CD4-positive, CD25-positive, alpha-beta regulatory T cell (primary cell): ENCODE measurements around the gene PLA2G4F. TPM values are rescaled to one million over a fixed set of nuclear protein-coding genes. Genes with fewer than 3 reads are reported as not detected.

ENCODE experiments used
- ATAC-seq, 2 donors: fragments of 150-1000 bp; cut with Tn5 transposase; one replicate each; pipeline ENCODE4 v1.10.0; 2021; ENCODE audit warnings: low read depth in 2 of 2, moderate number of reproducible peaks in 2 of 2, moderate library complexity in 1 of 2
- DNase-seq, 3 donors: peaks; one replicate each; pipeline versions ENCODE4 v3.0.0 to v3.0.0-alpha.2; 2012 to 2022; ENCODE audit warnings: mixed read lengths in 1 of 3
- H3K27ac ChIP-seq: one replicate; pipeline ENCODE4 v1.7.0; 2013; ENCODE audit warnings: mild to moderate bottlenecking, low read length; ENCODE audit not compliant: insufficient read depth, poor library complexity, severe bottlenecking
- H3K27me3 ChIP-seq: one replicate; pipeline ENCODE4 v1.7.0; 2013; ENCODE audit warnings: low read length; ENCODE audit not compliant: control insufficient read depth, insufficient read depth
- H3K36me3 ChIP-seq: one replicate; pipeline ENCODE4 v1.7.0; 2013; ENCODE audit warnings: mild to moderate bottlenecking, low read length, moderate library complexity; ENCODE audit not compliant: control insufficient read depth, insufficient read depth
- H3K4me1 ChIP-seq: 2 replicates; pipeline ENCODE4 v1.7.0; 2013; ENCODE audit warnings: mild to moderate bottlenecking, low read length; ENCODE audit not compliant: insufficient read depth, control insufficient read depth, poor library complexity, severe bottlenecking
- H3K4me3 ChIP-seq: one replicate; pipeline ENCODE4 v1.7.0; 2013; ENCODE audit warnings: low read depth, mild to moderate bottlenecking, low read length, moderate library complexity
- H3K9me3 ChIP-seq, 2 experiments: 1 replicate in 1 of 2; 2 replicates in 1 of 2; pipeline ENCODE4 v1.7.0; 2013; ENCODE audit warnings: low read length in 2 of 2, mild to moderate bottlenecking in 1 of 2, moderate library complexity in 1 of 2; ENCODE audit not compliant: control insufficient read depth in 2 of 2
- H3K27ac Mint-ChIP-seq, 3 donors: one replicate each; pipeline ENCODE4 v1.8.0; 2020 to 2022; ENCODE audit warnings: mild to moderate bottlenecking in 3 of 3, mixed read lengths in 3 of 3, moderate library complexity in 2 of 3
- H3K27me3 Mint-ChIP-seq: one replicate; pipeline ENCODE4 v1.8.0; 2022; ENCODE audit warnings: mild to moderate bottlenecking, mixed read lengths
- H3K36me3 Mint-ChIP-seq: one replicate; pipeline ENCODE4 v1.8.0; 2020; ENCODE audit warnings: mixed read lengths
- H3K4me1 Mint-ChIP-seq, 4 donors: one replicate each; pipeline ENCODE4 v1.8.0; 2020 to 2022; ENCODE audit warnings: mixed read lengths in 4 of 4, mild to moderate bottlenecking in 1 of 4
- H3K4me3 Mint-ChIP-seq, 4 donors: one replicate each; pipeline ENCODE4 v1.8.0; 2020 to 2022; ENCODE audit warnings: mild to moderate bottlenecking in 4 of 4, mixed read lengths in 4 of 4, moderate library complexity in 3 of 4
- H3K9me3 Mint-ChIP-seq, 7 donors: one replicate each; pipeline ENCODE4 v1.8.0; 2020 to 2022; ENCODE audit warnings: mixed read lengths in 7 of 7, mild to moderate bottlenecking in 3 of 7, moderate library complexity in 2 of 7
- polyA plus RNA-seq, 4 donors: library from polyadenylated mRNA; unstranded; fragments of 300-500 nt; fragmentation: Illumina TruSeq; gene quantifications; one replicate each; pipeline ENCODE4 v1.2.3, GENCODE V29; 2021
- total RNA-seq: library from RNA; stranded (reverse); gene quantifications from one replicate; pipeline ENCODE4 v1.2.3, GENCODE V29; 2022

PLA2G4F gene
- total and polyA plus RNA-seq, 5 donors from 2014 or later = not detected

DNA sequence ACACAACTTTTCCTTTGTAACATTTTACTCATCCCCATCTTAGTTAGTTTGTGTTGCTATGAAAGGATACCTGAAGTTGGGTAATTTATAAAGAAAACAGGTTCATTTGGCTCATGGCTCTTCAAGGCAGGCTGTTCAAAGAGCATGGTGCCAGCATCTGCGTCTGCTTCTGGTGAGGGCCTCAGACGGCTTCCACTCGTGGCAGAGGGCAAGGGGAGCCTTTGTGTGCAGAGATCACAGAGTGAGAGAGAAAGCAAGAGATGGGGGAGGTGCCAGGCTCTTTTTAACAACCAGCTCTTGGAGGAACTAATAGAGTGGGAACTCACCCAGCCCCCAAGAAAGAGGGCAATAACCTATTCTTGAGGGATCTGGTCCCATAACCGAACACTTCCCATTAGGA lies 23.1 kb downstream of the PLA2G4F start:
- ATAC-seq (no peak), DNase-seq (no peak)
- peaks cover 2% of the 10 kb centered on the region for H3K36me3 Mint-ChIP-seq
- H3K4me3 Mint-ChIP-seq = no peak overlapping the region
- H3K36me3 ChIP-seq = no peaks in the 10 kb centered on the region
- peaks cover 38% of the 10 kb centered on the region for H3K27me3 Mint-ChIP-seq
- peaks cover 0 to 2% (median 0%) of the 10 kb centered on the region in 7 donors for H3K9me3 Mint-ChIP-seq
- H3K27ac Mint-ChIP-seq = no peak overlapping the region
- H3K4me1 ChIP-seq = no peaks in the 10 kb centered on the region
- no peak overlapping the region for H3K27ac ChIP-seq
- no peaks in the 10 kb centered on the region for H3K9me3 ChIP-seq
- H3K4me3 ChIP-seq = no peak overlapping the region
- peaks cover 11% of the 10 kb centered on the region for H3K27me3 ChIP-seq
- peaks cover 0 to 5% (median 1%) of the 10 kb centered on the region in 4 donors for H3K4me1 Mint-ChIP-seq

DNA sequence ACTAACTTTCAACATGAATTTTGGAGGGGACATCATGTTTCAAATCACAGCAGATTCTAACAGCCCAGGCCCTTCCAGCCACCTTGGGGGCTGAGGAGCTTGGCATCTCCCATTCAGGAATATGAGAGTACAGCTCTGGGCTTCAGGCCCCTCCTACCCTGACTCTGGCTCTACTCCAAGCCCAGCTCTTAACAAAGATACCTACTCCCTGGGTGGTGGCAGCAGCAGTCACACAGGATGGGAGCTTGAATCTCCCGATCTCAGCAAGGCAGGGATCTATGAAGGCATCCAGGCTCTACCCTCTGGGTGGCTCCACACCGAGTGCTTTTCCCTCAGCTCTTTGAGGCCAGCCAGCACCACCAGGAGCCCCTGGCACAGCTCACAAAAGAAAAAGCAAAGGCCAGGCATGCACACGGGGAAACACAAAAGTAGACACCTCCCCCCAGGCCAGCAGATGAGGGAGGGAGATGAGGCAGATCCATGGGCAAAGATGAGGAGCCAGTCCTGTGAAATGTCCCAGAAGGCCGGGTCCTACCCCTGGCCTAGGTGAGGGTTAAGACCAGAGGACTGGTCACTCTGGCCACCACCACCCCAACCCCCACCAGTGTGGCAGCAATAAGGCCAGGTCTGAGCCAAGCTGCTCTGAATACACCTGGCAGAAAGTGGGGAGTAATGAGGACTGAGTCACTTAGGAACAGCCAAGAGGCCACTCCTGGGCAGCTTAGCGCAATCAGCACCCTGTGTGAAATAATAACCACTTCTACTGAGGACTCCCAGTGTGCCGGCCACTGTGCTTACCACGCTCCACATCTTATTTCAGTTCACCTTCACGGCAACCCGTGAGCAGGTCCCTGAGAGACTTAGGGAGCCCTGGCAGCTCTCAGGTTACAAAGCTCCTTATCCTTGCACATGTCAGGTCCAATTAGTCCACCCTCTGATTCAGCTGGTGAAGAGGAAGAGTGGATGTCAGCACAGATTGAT lies 24.3 kb downstream of the PLA2G4F start:
- H3K4me3 Mint-ChIP-seq = no peak overlapping the region
- no peak overlapping the region for H3K27ac Mint-ChIP-seq
- H3K36me3 Mint-ChIP-seq = peaks cover 2% of the 10 kb centered on the region
- peaks cover 0 to 2% (median 0%) of the 10 kb centered on the region in 7 donors for H3K9me3 Mint-ChIP-seq
- Histone ChIP-seq H3K27ac (no peak overlapping the region), H3K4me3 (no peak overlapping the region), H3K4me1 (no peaks in the 10 kb centered on the region), H3K36me3 (no peaks in the 10 kb centered on the region), H3K27me3 (peaks cover 13% of the 10 kb centered on the region), H3K9me3 (no peaks in the 10 kb centered on the region)
- no peak for DNase-seq
- H3K27me3 Mint-ChIP-seq = peaks cover 49% of the 10 kb centered on the region
- ATAC-seq = no peak
- peaks cover 0 to 5% (median 0%) of the 10 kb centered on the region in 4 donors for H3K4me1 Mint-ChIP-seq

DNA sequence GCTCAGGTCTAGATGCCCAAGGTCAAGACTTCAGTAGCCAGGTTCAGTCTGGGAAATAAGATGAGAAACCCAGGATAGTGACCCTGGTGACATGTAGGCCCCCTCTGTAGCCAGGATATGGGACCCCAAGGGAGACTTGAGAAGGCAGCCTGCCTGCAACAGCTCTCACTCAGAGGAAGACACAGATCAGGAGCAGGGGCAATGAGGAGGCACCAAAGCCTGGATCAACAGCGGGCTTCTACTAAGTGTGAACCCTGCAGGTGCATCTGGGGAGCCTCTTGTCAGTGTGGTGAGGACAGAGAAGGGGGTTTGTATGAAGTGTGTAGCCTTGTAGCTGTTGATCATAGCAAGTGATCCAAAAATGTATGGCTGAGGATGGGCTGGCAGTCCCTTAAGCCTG lies 25.4 kb downstream of the PLA2G4F start:
- Mint-ChIP-seq H3K9me3 (peaks cover 0 to 2% (median 0%) of the 10 kb centered on the region in 7 donors), H3K4me1 (peaks cover 0 to 5% (median 0%) of the 10 kb centered on the region in 4 donors), H3K4me3 (no peak overlapping the region), H3K27ac (no peak overlapping the region), H3K36me3 (peaks cover 2% of the 10 kb centered on the region), H3K27me3 (peaks cover 49% of the 10 kb centered on the region)
- ATAC-seq (no peak), DNase-seq (no peak)
- H3K36me3 ChIP-seq = no peaks in the 10 kb centered on the region
- H3K4me3 ChIP-seq = no peak overlapping the region
- H3K27ac ChIP-seq = no peak overlapping the region
- no peaks in the 10 kb centered on the region for H3K9me3 ChIP-seq
- peaks cover 13% of the 10 kb centered on the region for H3K27me3 ChIP-seq
- no peaks in the 10 kb centered on the region for H3K4me1 ChIP-seq

DNA sequence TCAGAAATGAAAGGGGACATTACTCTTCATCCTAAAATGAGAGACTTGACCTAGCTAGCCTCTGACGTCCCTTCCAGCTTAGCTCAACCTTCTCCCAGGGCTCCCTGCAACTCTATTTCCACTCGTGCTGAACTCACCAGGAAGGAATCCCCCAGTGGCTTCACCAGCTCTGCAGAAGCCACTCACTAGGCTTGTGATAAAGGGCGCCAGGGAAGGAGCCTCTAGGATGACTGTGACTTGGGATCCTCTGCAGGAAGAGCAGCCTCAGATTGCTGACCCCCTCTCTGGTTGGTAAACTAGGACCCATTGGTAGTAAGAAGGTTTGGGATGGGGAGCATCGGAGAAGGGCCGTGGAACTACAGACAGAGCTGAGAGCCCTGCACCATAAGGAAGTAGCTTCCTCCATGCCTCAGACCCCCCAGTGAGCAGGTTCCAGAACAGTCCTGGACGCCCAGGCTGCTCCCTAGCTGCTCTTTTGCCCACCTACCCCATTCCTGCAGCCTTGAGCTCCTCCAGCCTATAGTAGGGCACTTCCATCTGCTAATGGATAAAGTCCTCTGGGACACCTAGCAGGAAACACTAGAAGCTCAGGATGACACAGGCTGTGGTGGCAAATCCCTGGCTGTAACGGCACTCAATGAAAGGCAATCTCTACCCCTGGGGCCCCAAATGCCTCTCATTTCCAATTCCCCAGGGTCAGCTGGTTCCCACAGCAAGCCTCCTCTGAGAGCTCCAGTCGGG lies 26.0 kb downstream of the PLA2G4F start:
- Mint-ChIP-seq H3K36me3 (peaks cover 2% of the 10 kb centered on the region), H3K4me1 (peaks cover 0 to under 1% (median 0%) of the 10 kb centered on the region in 4 donors), H3K27me3 (peaks cover 50% of the 10 kb centered on the region), H3K9me3 (peaks cover 0 to 2% (median 0%) of the 10 kb centered on the region in 7 donors), H3K4me3 (no peak overlapping the region), H3K27ac (no peak overlapping the region)
- Histone ChIP-seq H3K9me3 (no peaks in the 10 kb centered on the region), H3K27ac (no peak overlapping the region), H3K4me3 (no peak overlapping the region), H3K27me3 (peaks cover 13% of the 10 kb centered on the region), H3K4me1 (no peaks in the 10 kb centered on the region), H3K36me3 (no peaks in the 10 kb centered on the region)
- ATAC-seq = no peak
- DNase-seq = no peak

DNA sequence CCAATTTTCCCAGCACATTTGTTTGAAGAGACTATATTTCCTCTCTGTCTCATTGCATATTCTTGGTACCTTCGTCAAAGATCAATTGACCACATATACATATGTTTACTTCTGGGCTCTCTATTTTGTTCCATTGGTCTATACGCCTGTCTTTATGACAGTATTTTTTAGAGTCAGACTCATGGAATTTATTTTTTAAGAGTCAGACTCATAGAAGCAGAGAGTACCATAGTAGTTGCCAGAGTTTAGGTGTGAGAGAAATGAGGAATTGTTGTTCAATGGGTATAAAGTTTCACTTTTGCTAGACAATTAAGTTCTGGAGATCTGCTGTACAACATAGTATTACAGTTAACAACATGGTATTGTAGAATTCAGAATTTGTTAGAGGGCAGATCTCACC lies 27.1 kb downstream of the PLA2G4F start:
- Histone ChIP-seq H3K4me3 (no peak overlapping the region), H3K36me3 (no peaks in the 10 kb centered on the region), H3K27me3 (peaks cover 13% of the 10 kb centered on the region), H3K9me3 (no peaks in the 10 kb centered on the region), H3K4me1 (no peaks in the 10 kb centered on the region), H3K27ac (no peak overlapping the region)
- Mint-ChIP-seq H3K9me3 (peaks cover 0 to 2% (median 0%) of the 10 kb centered on the region in 7 donors), H3K4me3 (no peak overlapping the region), H3K4me1 (no peaks in the 10 kb centered on the region), H3K27ac (no peak overlapping the region), H3K36me3 (peaks cover 2% of the 10 kb centered on the region), H3K27me3 (peaks cover 52% of the 10 kb centered on the region)
- DNase-seq (no peak), ATAC-seq (no peak)

DNA sequence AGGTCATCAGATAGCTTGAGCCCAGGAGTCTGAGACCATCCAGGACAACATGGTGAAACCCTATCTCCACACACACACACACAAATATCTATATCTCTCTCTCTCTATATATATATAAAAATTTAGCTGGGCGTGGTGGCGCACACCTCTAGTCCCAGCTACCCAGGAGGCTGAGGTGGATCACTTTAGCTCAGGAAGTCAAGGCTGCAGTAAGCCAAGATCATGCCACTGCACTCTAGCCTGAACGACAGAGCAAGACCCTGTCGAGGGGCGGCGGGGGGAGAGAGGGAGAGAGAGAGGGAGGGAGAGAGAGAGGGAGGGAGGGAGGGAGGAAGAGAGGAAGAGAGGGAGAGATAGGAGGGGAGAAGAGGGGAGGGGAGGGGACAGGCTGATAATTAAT lies 28.0 kb downstream of the PLA2G4F start:
- ATAC-seq (no peak), DNase-seq (no peak)
- Mint-ChIP-seq H3K9me3 (peaks cover 0 to 2% (median 0%) of the 10 kb centered on the region in 7 donors), H3K27ac (no peak overlapping the region), H3K36me3 (peaks cover 2% of the 10 kb centered on the region), H3K27me3 (peaks cover 52% of the 10 kb centered on the region), H3K4me1 (no peaks in the 10 kb centered on the region), H3K4me3 (no peak overlapping the region)
- no peaks in the 10 kb centered on the region for H3K36me3 ChIP-seq
- H3K27me3 ChIP-seq = peaks cover 17% of the 10 kb centered on the region
- H3K9me3 ChIP-seq = no peaks in the 10 kb centered on the region
- H3K4me1 ChIP-seq = no peaks in the 10 kb centered on the region
- no peak overlapping the region for H3K4me3 ChIP-seq
- no peak overlapping the region for H3K27ac ChIP-seq

DNA sequence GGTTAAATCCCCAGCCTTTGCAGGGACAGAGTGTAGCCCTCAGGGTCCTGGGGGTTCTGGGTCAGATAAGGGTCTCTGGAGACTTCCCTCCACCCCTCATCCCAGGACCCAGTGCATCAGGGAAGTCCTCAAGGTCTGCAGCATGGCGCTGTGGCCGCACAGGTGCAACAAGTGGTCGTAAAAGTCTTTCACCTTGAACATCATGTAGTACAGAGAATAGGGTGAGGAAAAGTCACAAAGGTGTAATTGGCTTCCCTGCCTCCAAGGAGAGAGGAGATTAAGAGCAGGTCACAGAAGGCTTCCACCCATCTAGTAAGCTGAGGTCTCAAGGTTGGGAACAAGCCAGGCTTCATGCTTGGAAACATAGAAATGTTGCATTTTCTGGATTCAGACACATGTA lies 32.9 kb downstream of the PLA2G4F start:
- DNase-seq (no peak), ATAC-seq (no peak)
- Histone ChIP-seq H3K9me3 (no peaks in the 10 kb centered on the region), H3K27me3 (peaks cover 10% of the 10 kb centered on the region), H3K4me1 (no peaks in the 10 kb centered on the region), H3K36me3 (no peaks in the 10 kb centered on the region), H3K27ac (no peak overlapping the region), H3K4me3 (no peak overlapping the region)
- Mint-ChIP-seq H3K4me1 (peaks cover 0 to 3% (median 0%) of the 10 kb centered on the region in 4 donors), H3K4me3 (no peak overlapping the region), H3K27ac (no peak overlapping the region), H3K9me3 (peaks cover 0 to 1% (median 0%) of the 10 kb centered on the region in 7 donors), H3K36me3 (no peaks in the 10 kb centered on the region), H3K27me3 (peaks cover 45% of the 10 kb centered on the region)
